ENCODE results near the gene EDRF1.

The EDRF1 gene

GRCh38 chr10:125684581-125684980, 34.9 kb upstream of the EDRF1 start:
- Histone ChIP-seq H3K9me3 (ENCODE audit: severe bottlenecking) (no peaks in the 10 kb centered on the region), H3K27me3 (ENCODE audit: insufficient read depth, low read depth, severe bottlenecking) (peaks cover 34% of the 10 kb centered on the region), H3K4me3 (ENCODE audit: low read depth, low read length) (no peak overlapping the region), H3K36me3 (no peaks in the 10 kb centered on the region), H3K27ac (no peak overlapping the region)
- TF ChIP-seq, protein P1, sequence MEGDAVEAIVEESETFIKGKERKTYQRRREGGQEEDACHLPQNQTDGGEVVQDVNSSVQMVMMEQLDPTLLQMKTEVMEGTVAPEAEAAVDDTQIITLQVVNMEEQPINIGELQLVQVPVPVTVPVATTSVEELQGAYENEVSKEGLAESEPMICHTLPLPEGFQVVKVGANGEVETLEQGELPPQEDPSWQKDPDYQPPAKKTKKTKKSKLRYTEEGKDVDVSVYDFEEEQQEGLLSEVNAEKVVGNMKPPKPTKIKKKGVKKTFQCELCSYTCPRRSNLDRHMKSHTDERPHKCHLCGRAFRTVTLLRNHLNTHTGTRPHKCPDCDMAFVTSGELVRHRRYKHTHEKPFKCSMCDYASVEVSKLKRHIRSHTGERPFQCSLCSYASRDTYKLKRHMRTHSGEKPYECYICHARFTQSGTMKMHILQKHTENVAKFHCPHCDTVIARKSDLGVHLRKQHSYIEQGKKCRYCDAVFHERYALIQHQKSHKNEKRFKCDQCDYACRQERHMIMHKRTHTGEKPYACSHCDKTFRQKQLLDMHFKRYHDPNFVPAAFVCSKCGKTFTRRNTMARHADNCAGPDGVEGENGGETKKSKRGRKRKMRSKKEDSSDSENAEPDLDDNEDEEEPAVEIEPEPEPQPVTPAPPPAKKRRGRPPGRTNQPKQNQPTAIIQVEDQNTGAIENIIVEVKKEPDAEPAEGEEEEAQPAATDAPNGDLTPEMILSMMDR (IDR thresholded peaks at IDR 0.05; ENCODE audit: low read depth, low read length): no peak
- no peak for DNase-seq

DNA sequence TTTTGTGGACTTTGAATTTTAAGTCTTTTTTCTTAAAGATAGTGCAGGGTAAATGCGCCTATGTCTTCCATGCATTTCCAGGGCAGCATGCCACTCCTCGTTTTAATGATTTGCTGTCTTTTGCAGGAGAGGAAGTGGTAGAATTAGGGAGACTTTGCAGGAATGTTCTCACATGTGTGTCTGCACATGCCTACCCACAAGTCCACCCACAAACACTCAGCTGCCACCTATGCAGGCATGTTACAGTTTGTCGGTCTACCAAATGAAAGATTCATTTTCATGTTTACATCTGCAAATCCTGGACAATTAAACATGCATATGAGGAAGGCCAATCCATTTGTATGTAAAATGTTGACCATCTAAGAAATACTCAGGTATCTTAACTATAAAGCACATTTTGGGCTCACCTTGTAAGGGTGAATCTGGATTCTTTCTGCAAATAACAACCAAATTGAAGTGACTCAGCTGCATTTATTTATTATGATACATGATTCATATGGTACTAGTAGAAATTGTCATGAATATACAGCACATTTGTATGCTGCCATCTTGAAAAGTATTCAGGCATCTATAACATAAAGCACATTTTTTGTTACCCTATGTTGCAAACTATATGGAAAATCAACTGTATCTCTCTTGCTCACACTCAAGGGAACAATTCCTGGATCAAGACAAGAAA, 31.9 kb upstream of the EDRF1 start:
- Histone ChIP-seq H3K4me3 (ENCODE audit: low read depth, low read length) (no peak overlapping the region), H3K9me3 (ENCODE audit: severe bottlenecking) (no peaks in the 10 kb centered on the region), H3K36me3 (no peaks in the 10 kb centered on the region), H3K27me3 (ENCODE audit: insufficient read depth, low read depth, severe bottlenecking) (peaks cover 14% of the 10 kb centered on the region), H3K27ac (no peak overlapping the region)
- no peak for DNase-seq
- TF ChIP-seq, protein P1 (IDR thresholded peaks at IDR 0.05; ENCODE audit: low read depth, low read length): no peak

GRCh38 chr10:125689955-125690569, 29.4 kb upstream of the EDRF1 start:
- peaks cover 6% of the 10 kb centered on the region for H3K27me3 ChIP-seq (ENCODE audit: insufficient read depth, low read depth, severe bottlenecking)
- DNase-seq: no peak
- no peak overlapping the region for H3K4me3 ChIP-seq (ENCODE audit: low read depth, low read length)
- no peak overlapping the region for H3K27ac ChIP-seq
- no peaks in the 10 kb centered on the region for H3K9me3 ChIP-seq (ENCODE audit: severe bottlenecking)
- H3K36me3 ChIP-seq: no peaks in the 10 kb centered on the region
- TF ChIP-seq, protein P1 (IDR thresholded peaks at IDR 0.05; ENCODE audit: low read depth, low read length): no peak

DNA sequence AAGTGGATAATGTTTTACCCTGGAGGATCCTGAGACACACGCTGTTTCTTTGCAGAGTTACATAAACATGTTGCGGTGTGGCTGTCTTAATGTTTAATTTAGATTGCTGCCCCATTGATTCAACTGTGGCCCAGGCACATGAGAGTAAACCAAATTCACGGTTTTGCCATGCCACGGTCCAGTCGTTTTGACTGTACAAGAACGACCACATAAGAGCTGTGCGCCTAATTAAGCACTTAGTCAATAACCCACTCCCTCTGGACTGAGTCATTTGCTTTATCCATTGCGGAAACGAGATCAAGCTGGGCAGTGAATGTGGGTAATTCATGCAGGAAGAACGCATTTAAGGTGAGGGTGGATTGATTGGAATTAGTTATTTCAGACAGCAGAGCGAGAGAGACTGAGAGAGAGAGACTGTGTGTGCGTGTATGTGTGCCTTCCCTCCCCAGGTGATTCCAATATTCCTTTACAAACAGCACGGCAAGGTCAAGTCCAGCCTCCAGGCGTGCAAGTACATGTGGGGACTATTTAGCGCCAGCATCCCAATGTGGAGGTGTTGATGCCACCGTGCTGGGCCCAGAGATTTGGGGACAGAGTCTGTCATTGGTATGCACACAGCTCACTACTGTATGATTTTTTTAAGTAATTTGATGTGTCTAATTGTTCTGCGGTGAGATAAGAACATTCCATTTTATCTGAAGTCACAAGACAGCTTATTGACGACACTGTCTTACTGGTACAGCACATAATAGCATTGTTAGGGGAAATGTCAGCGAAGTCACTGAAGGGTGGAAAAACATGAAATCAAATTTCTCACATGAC, 28.1 kb upstream of the EDRF1 start:
- Histone ChIP-seq H3K9me3 (ENCODE audit: severe bottlenecking) (no peaks in the 10 kb centered on the region), H3K27me3 (ENCODE audit: insufficient read depth, low read depth, severe bottlenecking) (no peaks in the 10 kb centered on the region), H3K27ac (no peak overlapping the region), H3K36me3 (no peaks in the 10 kb centered on the region), H3K4me3 (ENCODE audit: low read depth, low read length) (no peak overlapping the region)
- no peak for DNase-seq
- TF ChIP-seq, protein P1 (IDR thresholded peaks at IDR 0.05; ENCODE audit: low read depth, low read length): no peak

GRCh38 chr10:125692196-125692595, 27.3 kb upstream of the EDRF1 start:
- Histone ChIP-seq H3K4me3 (ENCODE audit: low read depth, low read length) (no peak overlapping the region), H3K27ac (no peak overlapping the region), H3K9me3 (ENCODE audit: severe bottlenecking) (no peaks in the 10 kb centered on the region), H3K36me3 (no peaks in the 10 kb centered on the region), H3K27me3 (ENCODE audit: insufficient read depth, low read depth, severe bottlenecking) (no peaks in the 10 kb centered on the region)
- no peak for DNase-seq
- TF ChIP-seq, protein P1 (IDR thresholded peaks at IDR 0.05; ENCODE audit: low read depth, low read length): no peak

Measured in WERI-Rb-1 (cell line).